Progenitor cell of endocrine pancreas (in vitro differentiated cells): ENCODE results near the gene PDRG1. TPM values are rescaled to one million over a fixed set of nuclear protein-coding genes. Genes with fewer than 3 reads are reported as not detected.
"Not testable (repeated sequence)": the region's sequence is repeated elsewhere in the genome, so short reads cannot be mapped to it uniquely, and the experiment has no call there.

Experiments used
- DNase-seq: peaks from one replicate; pipeline ENCODE4 v3.0.0; 2021; ENCODE audit warnings: low spot score; ENCODE audit not compliant: unreplicated experiment
- H3K27ac Mint-ChIP-seq: 2 replicates; pipeline ENCODE4 v1.8.0; 2021; ENCODE audit warnings: mild to moderate bottlenecking, moderate library complexity, mixed read lengths
- H3K27me3 Mint-ChIP-seq: 2 replicates; pipeline ENCODE4 v1.8.0; 2021; ENCODE audit warnings: mixed read lengths
- H3K36me3 Mint-ChIP-seq: 2 replicates; pipeline ENCODE4 v1.8.0; 2022; ENCODE audit warnings: mixed read lengths; ENCODE audit not compliant: insufficient read depth
- H3K4me1 Mint-ChIP-seq: 2 replicates; pipeline ENCODE4 v1.8.0; 2021; ENCODE audit warnings: low read depth, mixed read lengths
- H3K4me3 Mint-ChIP-seq: 2 replicates; pipeline ENCODE4 v1.8.0; 2021; ENCODE audit warnings: low read depth, mild to moderate bottlenecking, moderate library complexity, mixed read lengths
- H3K9me3 Mint-ChIP-seq: 2 replicates; pipeline ENCODE4 v1.8.0; 2021; ENCODE audit warnings: low read depth, mixed read lengths
- total RNA-seq: library from RNA; stranded (reverse); gene quantifications from 2 replicates; pipeline ENCODE4 v1.2.1, GENCODE V29; 2021
- TF ChIP-seq, protein P1 (sequence below): fragments of 200-600 bp; sonication (generic); IDR thresholded peaks from one replicate; pipeline ENCODE4 v1.5.0; 2021; ENCODE audit warnings: antibody characterized with exemption, mild to moderate bottlenecking; ENCODE audit not compliant: unreplicated experiment

PDRG1 gene
- total RNA-seq, 1 donor from 2014 or later, result 23.6 TPM

DNA sequence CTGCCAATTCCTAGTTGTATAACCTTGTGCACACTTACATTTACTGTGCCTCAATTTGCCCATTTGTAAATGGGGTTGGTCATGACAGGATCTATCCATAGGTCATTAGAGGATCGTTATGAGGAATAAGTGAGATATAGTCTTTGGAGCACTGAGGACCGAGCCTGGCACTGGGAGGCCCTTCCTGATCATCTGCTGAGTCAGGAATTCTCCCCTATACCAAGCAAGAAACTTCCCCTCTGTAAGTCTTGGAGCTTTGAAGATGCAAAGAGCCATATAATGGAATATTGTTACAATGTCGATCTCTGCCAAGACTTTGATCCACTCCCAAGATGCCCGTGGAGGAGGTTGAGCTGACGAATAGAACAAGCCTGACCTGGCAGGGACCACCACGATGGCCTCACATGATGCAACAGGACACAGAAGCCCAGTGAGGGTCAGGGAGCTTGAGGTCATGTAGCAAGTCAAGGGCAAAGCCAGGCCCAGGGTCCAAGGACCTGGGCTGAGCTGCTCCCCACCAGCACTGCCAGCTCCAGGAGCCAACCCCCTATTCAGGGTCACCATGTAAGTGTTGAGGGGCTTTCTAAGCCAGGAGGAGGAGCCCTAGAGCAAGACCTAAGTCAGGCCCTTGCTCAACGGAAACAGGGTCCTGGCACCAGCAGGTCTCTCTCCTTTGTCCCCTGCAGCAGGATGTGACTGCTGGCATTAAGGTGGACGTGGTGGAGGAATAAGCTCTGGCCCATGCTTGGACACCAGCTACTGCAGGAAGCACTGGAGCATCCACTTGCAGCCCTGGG lies 16.7 kb downstream of the PDRG1 start:
- Mint-ChIP-seq H3K36me3 (no peaks in the 10 kb centered on the region), H3K27ac (no peak overlapping the region), H3K4me1 (no peaks in the 10 kb centered on the region), H3K27me3 (peaks cover 12% of the 10 kb centered on the region), H3K4me3 (no peak overlapping the region), H3K9me3 (no peaks in the 10 kb centered on the region)
- TF ChIP-seq, protein P1, sequence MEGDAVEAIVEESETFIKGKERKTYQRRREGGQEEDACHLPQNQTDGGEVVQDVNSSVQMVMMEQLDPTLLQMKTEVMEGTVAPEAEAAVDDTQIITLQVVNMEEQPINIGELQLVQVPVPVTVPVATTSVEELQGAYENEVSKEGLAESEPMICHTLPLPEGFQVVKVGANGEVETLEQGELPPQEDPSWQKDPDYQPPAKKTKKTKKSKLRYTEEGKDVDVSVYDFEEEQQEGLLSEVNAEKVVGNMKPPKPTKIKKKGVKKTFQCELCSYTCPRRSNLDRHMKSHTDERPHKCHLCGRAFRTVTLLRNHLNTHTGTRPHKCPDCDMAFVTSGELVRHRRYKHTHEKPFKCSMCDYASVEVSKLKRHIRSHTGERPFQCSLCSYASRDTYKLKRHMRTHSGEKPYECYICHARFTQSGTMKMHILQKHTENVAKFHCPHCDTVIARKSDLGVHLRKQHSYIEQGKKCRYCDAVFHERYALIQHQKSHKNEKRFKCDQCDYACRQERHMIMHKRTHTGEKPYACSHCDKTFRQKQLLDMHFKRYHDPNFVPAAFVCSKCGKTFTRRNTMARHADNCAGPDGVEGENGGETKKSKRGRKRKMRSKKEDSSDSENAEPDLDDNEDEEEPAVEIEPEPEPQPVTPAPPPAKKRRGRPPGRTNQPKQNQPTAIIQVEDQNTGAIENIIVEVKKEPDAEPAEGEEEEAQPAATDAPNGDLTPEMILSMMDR, result peak; percentile 34
- no peak for DNase-seq

GRCh38 chr20:31934491-31934890 lies 17.4 kb downstream of the PDRG1 start:
- no peaks in the 10 kb centered on the region for H3K9me3 Mint-ChIP-seq
- DNase-seq, result no peak
- no peak overlapping the region for H3K27ac Mint-ChIP-seq
- H3K4me1 Mint-ChIP-seq, result no peaks in the 10 kb centered on the region
- H3K36me3 Mint-ChIP-seq, result no peaks in the 10 kb centered on the region
- TF ChIP-seq, protein P1, result no peak
- H3K4me3 Mint-ChIP-seq, result no peak overlapping the region
- peaks cover 12% of the 10 kb centered on the region for H3K27me3 Mint-ChIP-seq

GRCh38 chr20:31933698-31934097 lies 18.1 kb downstream of the PDRG1 start:
- DNase-seq, result no peak
- TF ChIP-seq, protein P1, result no peak
- peaks cover 12% of the 10 kb centered on the region for H3K27me3 Mint-ChIP-seq
- H3K36me3 Mint-ChIP-seq, result no peaks in the 10 kb centered on the region
- H3K4me1 Mint-ChIP-seq, result no peaks in the 10 kb centered on the region
- H3K9me3 Mint-ChIP-seq, result no peaks in the 10 kb centered on the region
- no peak overlapping the region for H3K27ac Mint-ChIP-seq
- no peak overlapping the region for H3K4me3 Mint-ChIP-seq

DNA sequence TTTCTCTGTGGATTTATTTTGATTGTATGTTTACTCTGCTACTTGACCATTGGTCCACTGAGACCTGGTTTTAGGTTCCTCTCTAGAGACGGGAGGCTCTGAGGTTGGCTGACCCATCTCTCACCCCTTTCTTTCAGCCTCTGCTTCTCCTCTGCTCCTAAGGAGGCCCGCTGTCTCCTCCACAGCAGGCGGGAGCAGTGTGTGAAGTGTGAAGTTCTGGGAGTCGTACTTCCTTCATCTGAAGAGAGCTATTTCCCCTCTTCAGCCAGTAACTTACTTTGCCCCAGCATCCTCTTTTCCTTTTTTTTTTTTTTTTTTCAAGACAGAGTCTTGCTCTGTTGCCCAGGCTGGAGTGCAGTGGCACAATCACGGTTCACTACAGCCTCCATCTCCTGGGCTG lies 21.1 kb downstream of the PDRG1 start:
- Mint-ChIP-seq H3K27ac (no peak overlapping the region), H3K4me3 (no peak overlapping the region), H3K27me3 (peaks cover 16% of the 10 kb centered on the region), H3K4me1 (peaks cover 2% of the 10 kb centered on the region), H3K9me3 (no peaks in the 10 kb centered on the region), H3K36me3 (no peaks in the 10 kb centered on the region)
- DNase-seq, result no peak
- TF ChIP-seq, protein P1, result no peak

DNA sequence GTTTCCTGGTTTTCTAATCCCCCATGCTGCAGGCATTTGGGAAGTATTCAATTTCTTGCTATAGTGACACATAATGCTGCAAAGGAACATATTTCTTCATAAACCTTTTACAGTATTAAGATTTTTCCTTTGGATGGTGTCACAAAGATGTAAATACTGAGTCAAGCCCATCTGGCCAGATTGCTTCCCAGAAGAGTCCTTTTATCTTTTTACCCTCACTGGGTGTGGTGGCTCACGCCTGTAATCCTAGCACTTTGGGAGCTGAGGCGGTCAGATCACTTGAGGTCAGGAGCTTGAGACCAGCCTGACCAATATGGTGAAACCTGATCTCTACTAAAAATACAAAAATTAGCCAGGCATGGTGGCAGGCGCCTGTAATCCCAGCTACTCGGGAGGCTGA lies 22.2 kb downstream of the PDRG1 start:
- not testable (repeated sequence) for H3K4me3 Mint-ChIP-seq

DNA sequence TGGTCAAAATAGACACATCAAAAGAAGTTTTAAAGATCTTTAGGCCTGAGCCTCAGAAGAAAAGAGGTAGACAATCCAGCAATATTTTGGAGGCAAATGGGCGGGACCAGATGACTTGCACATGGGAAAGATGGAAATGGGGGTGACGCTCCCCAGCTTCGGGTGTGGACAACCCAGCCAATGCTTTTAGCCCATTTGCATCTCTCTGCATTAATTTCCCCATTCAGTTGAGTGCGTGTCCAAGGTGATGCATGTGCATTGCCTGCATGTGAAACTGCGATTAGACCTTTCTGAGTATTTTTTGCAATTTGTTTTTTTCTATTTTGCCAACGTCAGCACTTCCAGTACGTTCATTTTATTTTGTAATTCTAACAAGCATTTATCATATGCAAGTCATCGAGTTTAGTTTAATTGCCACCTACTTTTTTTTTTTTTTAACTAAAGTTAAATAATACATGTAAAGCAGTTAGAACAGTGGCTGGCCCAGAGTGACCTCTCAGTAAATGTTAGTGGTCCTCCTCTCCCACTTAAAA lies 24.2 kb downstream of the PDRG1 start:
- H3K36me3 Mint-ChIP-seq, result no peaks in the 10 kb centered on the region
- peaks cover 33% of the 10 kb centered on the region for H3K27me3 Mint-ChIP-seq
- H3K9me3 Mint-ChIP-seq, result no peaks in the 10 kb centered on the region
- H3K4me3 Mint-ChIP-seq, result no peak overlapping the region
- H3K4me1 Mint-ChIP-seq, result peaks cover 2% of the 10 kb centered on the region
- no peak overlapping the region for H3K27ac Mint-ChIP-seq
- TF ChIP-seq, protein P1, result no peak
- DNase-seq, result no peak

More for the DNA sequence above, 22.2 kb downstream of the PDRG1 start:
- not testable (repeated sequence) for H3K9me3 Mint-ChIP-seq, DNase-seq, H3K4me1 Mint-ChIP-seq, H3K27ac Mint-ChIP-seq, H3K36me3 Mint-ChIP-seq
- H3K27me3 Mint-ChIP-seq, result peaks cover 22% of the 10 kb centered on the region
